ENCODE measurements around the gene MKLN1. TPM values are rescaled to one million over a fixed set of nuclear protein-coding genes. Genes with fewer than 3 reads are reported as not detected.

The MKLN1 gene
- total and polyA plus RNA-seq, 2 of the 13 experiments (the other 11 are each of a cell fraction or from before 2014, with no cell fraction given): 33.6 to 43.5 TPM

GRCh38 chr7:131327626-131328376, at the start of gene MKLN1 (continued):
- TF ChIP-seq NR0B2 (CRISPR knock-in tag; IDR thresholded peaks at IDR 0.05): no peak
- TF ChIP-seq MIER3 (CRISPR knock-in tag; IDR thresholded peaks at IDR 0.05; ENCODE audit: borderline replicate concordance): 0 out of 2 replicates have a peak, but pooled peaks have one; percentile 15
- TF ChIP-seq AFF4 (CRISPR knock-in tag; IDR thresholded peaks at IDR 0.05): peak; percentile 69; the same call in 1 of the 2 replicates
- no peak for TF ChIP-seq TFAP4 (IDR thresholded peaks at IDR 0.05; ENCODE audit: borderline replicate concordance, low read depth)
- no peak for TF ChIP-seq ZNF737 (CRISPR knock-in tag; IDR thresholded peaks at IDR 0.05; ENCODE audit: borderline replicate concordance)
- TF ChIP-seq AKAP8 (CRISPR knock-in tag; IDR thresholded peaks at IDR 0.05): no peak
- no peak for TF ChIP-seq ZNF142 (CRISPR knock-in tag; IDR thresholded peaks at IDR 0.05)
- TF ChIP-seq ZNF3 (CRISPR knock-in tag; IDR thresholded peaks at IDR 0.05): no peak
- peak; percentile 62; the same call in 1 of the 2 replicates for TF ChIP-seq ARHGAP35 (CRISPR knock-in tag; IDR thresholded peaks at IDR 0.05; ENCODE audit: borderline replicate concordance)
- TF ChIP-seq ZMYM2 (CRISPR knock-in tag; IDR thresholded peaks at IDR 0.05): 0 out of 2 replicates have a peak, but pooled peaks have one; percentile 38
- no peak for TF ChIP-seq ADNP (CRISPR knock-in tag; IDR thresholded peaks at IDR 0.05)
- peak; percentile 98 for TF ChIP-seq SRY (CRISPR knock-in tag; IDR thresholded peaks at IDR 0.05)
- TF ChIP-seq ZNF329 (CRISPR knock-in tag; IDR thresholded peaks at IDR 0.05; ENCODE audit: low read depth): no peak
- peak; percentile 22; the same call in 1 of the 2 replicates for TF ChIP-seq HIC2 (CRISPR knock-in tag; IDR thresholded peaks at IDR 0.05; ENCODE audit: low read depth)
- no peak for TF ChIP-seq SETDB1 (CRISPR knock-in tag; IDR thresholded peaks at IDR 0.05; ENCODE audit: borderline replicate concordance)
- peak; percentile 78 for TF ChIP-seq POLR2G (IDR thresholded peaks at IDR 0.05; ENCODE audit: low read depth, low read length)

Data from HepG2 (cell line).